Neural progenitor cell (in vitro differentiated cells): ENCODE results near the gene RASL11B. TPM values are rescaled to one million over a fixed set of nuclear protein-coding genes. Genes with fewer than 3 reads are reported as not detected.
A peak's percentile ranks its signal among the peaks of the same experiment; 100 is the strongest.

Experiments
- DNase-seq: peaks from one replicate; pipeline ENCODE4 v3.0.0-alpha.2; 2016; ENCODE audit warnings: low spot score
- H2AFZ ChIP-seq: fragments of 200-600 bp; sonication (generic); replicated peaks from 2 replicates; pipeline ENCODE4 v1.6.1; 2016; ENCODE audit warnings: antibody characterized with exemption
- H3F3A ChIP-seq: fragments of 200-600 bp; sonication (generic); 2 replicates; pipeline ENCODE4 v1.6.1; 2016; ENCODE audit warnings: antibody characterized with exemption, low read depth
- H3K27ac ChIP-seq: fragments of 200-600 bp; sonication (generic); 2 replicates; pipeline ENCODE4 v1.5.1; 2016; ENCODE audit warnings: mild to moderate bottlenecking
- H3K27me3 ChIP-seq: fragments of 200-600 bp; sonication (generic); 2 replicates; pipeline ENCODE4 v1.6.1; 2016; ENCODE audit warnings: mild to moderate bottlenecking, moderate library complexity
- H3K36me3 ChIP-seq: fragments of 200-600 bp; sonication (generic); 2 replicates; pipeline ENCODE4 v1.5.1; 2016
- H3K4me1 ChIP-seq: fragments of 200-600 bp; sonication (generic); 2 replicates; pipeline ENCODE4 v1.6.1; 2016; ENCODE audit warnings: mixed run types
- H3K4me2 ChIP-seq: fragments of 200-600 bp; sonication (generic); 2 replicates; pipeline ENCODE4 v1.6.1; 2016
- H3K4me3 ChIP-seq: fragments of 200-600 bp; sonication (generic); 2 replicates; pipeline ENCODE4 v1.5.1; 2016
- H3K79me2 ChIP-seq: fragments of 200-600 bp; sonication (generic); 2 replicates; pipeline ENCODE4 v1.6.1; 2016; ENCODE audit warnings: low read depth
- H3K9ac ChIP-seq: fragments of 200-600 bp; sonication (generic); 2 replicates; pipeline ENCODE4 v1.6.1; 2016
- H3K9me3 ChIP-seq: fragments of 200-600 bp; sonication (generic); 2 replicates; pipeline ENCODE4 v1.5.1; 2016; ENCODE audit warnings: low read depth
- H4K20me1 ChIP-seq: fragments of 200-600 bp; sonication (generic); 2 replicates; pipeline ENCODE4 v1.6.1; 2016; ENCODE audit warnings: low read depth
- H3K27ac Mint-ChIP-seq: 3 replicates; pipeline ENCODE4 v1.8.0; 2021; ENCODE audit warnings: mixed read lengths
- H3K27me3 Mint-ChIP-seq: 2 replicates; pipeline ENCODE4 v1.8.0; 2022; ENCODE audit warnings: low read depth, mild to moderate bottlenecking, inconsistent platforms, moderate library complexity, mixed read lengths; ENCODE audit not compliant: insufficient read depth
- H3K36me3 Mint-ChIP-seq: 3 replicates; pipeline ENCODE4 v1.8.0; 2021; ENCODE audit warnings: mixed read lengths
- H3K4me1 Mint-ChIP-seq: 3 replicates; pipeline ENCODE4 v1.8.0; 2021; ENCODE audit warnings: mixed read lengths
- H3K4me3 Mint-ChIP-seq: 3 replicates; pipeline ENCODE4 v1.8.0; 2021; ENCODE audit warnings: mild to moderate bottlenecking, moderate library complexity, mixed read lengths
- H3K9me3 Mint-ChIP-seq: 3 replicates; pipeline ENCODE4 v1.8.0; 2020; ENCODE audit warnings: mixed read lengths
- CTCF ChIP-seq: fragments of 200-600 bp; sonication (generic); IDR thresholded peaks from 2 replicates; pipeline ENCODE4 v1.5.1; 2017; ENCODE audit warnings: antibody characterized with exemption, mild to moderate bottlenecking
- EZH2 ChIP-seq: fragments of 200-600 bp; sonication (generic); IDR thresholded peaks from 2 replicates; pipeline ENCODE4 v1.6.1; 2017; ENCODE audit warnings: antibody characterized with exemption, mild to moderate bottlenecking, moderate library complexity
- EZH2phosphoT487 ChIP-seq: fragments of 200-600 bp; sonication (generic); IDR thresholded peaks from 2 replicates; pipeline ENCODE4 v1.6.1; 2017; ENCODE audit warnings: antibody characterized with exemption
- total RNA-seq: library from RNA; depleted of rRNA; stranded (reverse); fragments of >200 nt; gene quantifications from 2 replicates; pipeline ENCODE4 v1.2.3, GENCODE V29; 2015; ENCODE audit warnings: low replicate concordance

RASL11B gene
- total RNA-seq, 1 donor from 2014 or later, result 10.1 TPM

- Histone ChIP-seq H3K4me1 (peaks cover 40% of the 10 kb centered on the region), H3K9me3 (no peaks in the 10 kb centered on the region), H4K20me1 (no peaks in the 10 kb centered on the region), H3K4me2 (peak overlapping the region; percentile 30), H3F3A (peaks cover 20% of the 10 kb centered on the region), H3K9ac (no peak overlapping the region), H3K27me3 (no peaks in the 10 kb centered on the region), H3K27ac (peak overlapping the region; percentile 40), H2AFZ (peak overlapping the region; percentile 35), H3K4me3 (no peak overlapping the region), H3K36me3 (no peaks in the 10 kb centered on the region), H3K79me2 (no peaks in the 10 kb centered on the region)
- no peaks in the 10 kb centered on the region for H3K36me3 Mint-ChIP-seq
- DNase-seq, result peak; percentile 77
- peaks cover 47% of the 10 kb centered on the region for H3K4me1 Mint-ChIP-seq
- H3K27me3 Mint-ChIP-seq, result peaks cover 12% of the 10 kb centered on the region
- H3K9me3 Mint-ChIP-seq, result no peaks in the 10 kb centered on the region
- peak overlapping the region; percentile 26 for H3K27ac Mint-ChIP-seq
- no peak overlapping the region for H3K4me3 Mint-ChIP-seq
- no peak for TF ChIP-seq EZH2
- no peak for TF ChIP-seq EZH2phosphoT487
- no peak for TF ChIP-seq CTCF
Measured at GRCh38 chr4:52842792-52843191, 19.3 kb upstream of the RASL11B start.

GRCh38 chr4:52843351-52843750 is 18.8 kb upstream of the RASL11B start:
- Histone ChIP-seq H3K79me2 (no peaks in the 10 kb centered on the region), H3F3A (peaks cover 20% of the 10 kb centered on the region), H4K20me1 (no peaks in the 10 kb centered on the region), H3K9ac (no peak overlapping the region), H2AFZ (no peak overlapping the region), H3K36me3 (no peaks in the 10 kb centered on the region), H3K4me3 (no peak overlapping the region), H3K4me1 (peaks cover 40% of the 10 kb centered on the region), H3K27ac (peak overlapping the region; percentile 40), H3K9me3 (no peaks in the 10 kb centered on the region), H3K27me3 (no peaks in the 10 kb centered on the region), H3K4me2 (peak overlapping the region; percentile 4)
- H3K9me3 Mint-ChIP-seq, result no peaks in the 10 kb centered on the region
- TF ChIP-seq CTCF (no peak), EZH2phosphoT487 (no peak), EZH2 (no peak)
- peaks cover 12% of the 10 kb centered on the region for H3K27me3 Mint-ChIP-seq
- peak overlapping the region; percentile 26 for H3K27ac Mint-ChIP-seq
- H3K4me1 Mint-ChIP-seq, result peaks cover 42% of the 10 kb centered on the region
- DNase-seq, result no peak
- no peaks in the 10 kb centered on the region for H3K36me3 Mint-ChIP-seq
- no peak overlapping the region for H3K4me3 Mint-ChIP-seq

GRCh38 chr4:52843958-52844357 is 18.2 kb upstream of the RASL11B start:
- Histone ChIP-seq H3K4me2 (no peak overlapping the region), H3K27ac (no peak overlapping the region), H3K4me3 (no peak overlapping the region), H3K36me3 (no peaks in the 10 kb centered on the region), H4K20me1 (no peaks in the 10 kb centered on the region), H3K9ac (no peak overlapping the region), H3K4me1 (peaks cover 40% of the 10 kb centered on the region), H3F3A (peaks cover 20% of the 10 kb centered on the region), H3K9me3 (no peaks in the 10 kb centered on the region), H3K79me2 (no peaks in the 10 kb centered on the region), H3K27me3 (no peaks in the 10 kb centered on the region), H2AFZ (no peak overlapping the region)
- Mint-ChIP-seq H3K4me3 (no peak overlapping the region), H3K36me3 (no peaks in the 10 kb centered on the region), H3K4me1 (peaks cover 41% of the 10 kb centered on the region), H3K9me3 (no peaks in the 10 kb centered on the region), H3K27me3 (peaks cover 13% of the 10 kb centered on the region), H3K27ac (no peak overlapping the region)
- DNase-seq, result no peak
- no peak for TF ChIP-seq EZH2phosphoT487
- no peak for TF ChIP-seq CTCF
- no peak for TF ChIP-seq EZH2
